ENCODE results near the gene EBF4. TPM values are rescaled to one million over a fixed set of nuclear protein-coding genes. Genes with fewer than 3 reads are reported as not detected.

Gene EBF4
- total RNA-seq, 1 experiment from 2014 or later: 2.7 TPM

- TF ChIP-seq MYBL2 (CRISPR knock-in tag; IDR thresholded peaks at IDR 0.05) (no peak), ZNF281 (CRISPR knock-in tag; IDR thresholded peaks at IDR 0.05) (no peak), FOXJ3 (CRISPR knock-in tag; IDR thresholded peaks at IDR 0.05; ENCODE audit: borderline replicate concordance) (no peak), ZNF263 (CRISPR knock-in tag; IDR thresholded peaks at IDR 0.05; ENCODE audit: low read depth) (no peak), NFATC4 (CRISPR knock-in tag; IDR thresholded peaks at IDR 0.05) (no peak), TCF7 (CRISPR knock-in tag; IDR thresholded peaks at IDR 0.05; ENCODE audit: low read depth) (no peak), HMGXB4 (CRISPR knock-in tag; IDR thresholded peaks at IDR 0.05) (no peak), ERG (CRISPR knock-in tag; IDR thresholded peaks at IDR 0.05) (no peak)
- TF ChIP-seq, protein P1, sequence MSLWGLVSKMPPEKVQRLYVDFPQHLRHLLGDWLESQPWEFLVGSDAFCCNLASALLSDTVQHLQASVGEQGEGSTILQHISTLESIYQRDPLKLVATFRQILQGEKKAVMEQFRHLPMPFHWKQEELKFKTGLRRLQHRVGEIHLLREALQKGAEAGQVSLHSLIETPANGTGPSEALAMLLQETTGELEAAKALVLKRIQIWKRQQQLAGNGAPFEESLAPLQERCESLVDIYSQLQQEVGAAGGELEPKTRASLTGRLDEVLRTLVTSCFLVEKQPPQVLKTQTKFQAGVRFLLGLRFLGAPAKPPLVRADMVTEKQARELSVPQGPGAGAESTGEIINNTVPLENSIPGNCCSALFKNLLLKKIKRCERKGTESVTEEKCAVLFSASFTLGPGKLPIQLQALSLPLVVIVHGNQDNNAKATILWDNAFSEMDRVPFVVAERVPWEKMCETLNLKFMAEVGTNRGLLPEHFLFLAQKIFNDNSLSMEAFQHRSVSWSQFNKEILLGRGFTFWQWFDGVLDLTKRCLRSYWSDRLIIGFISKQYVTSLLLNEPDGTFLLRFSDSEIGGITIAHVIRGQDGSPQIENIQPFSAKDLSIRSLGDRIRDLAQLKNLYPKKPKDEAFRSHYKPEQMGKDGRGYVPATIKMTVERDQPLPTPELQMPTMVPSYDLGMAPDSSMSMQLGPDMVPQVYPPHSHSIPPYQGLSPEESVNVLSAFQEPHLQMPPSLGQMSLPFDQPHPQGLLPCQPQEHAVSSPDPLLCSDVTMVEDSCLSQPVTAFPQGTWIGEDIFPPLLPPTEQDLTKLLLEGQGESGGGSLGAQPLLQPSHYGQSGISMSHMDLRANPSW (CRISPR knock-in tag; conservative IDR thresholded peaks at IDR 0.05; ENCODE audit: low read depth): no peak
- H3K27ac Mint-ChIP-seq: no peak overlapping the region
- H3K4me1 Mint-ChIP-seq: peaks cover 29% of the 10 kb centered on the region
- no peaks in the 10 kb centered on the region for H3K36me3 Mint-ChIP-seq
- peaks cover 95% of the 10 kb centered on the region for H3K27me3 Mint-ChIP-seq (ENCODE audit: low read depth)
- CTCF ChIA-PET: interaction anchor here (0.6 to 3.3 kb wide), 17 partner anchors 8 to 179 kb away, joined by 3 to 35 read pairs (median 4); partner anchors contain the start of gene EBF4
- H3K9me3 Mint-ChIP-seq: no peaks in the 10 kb centered on the region
- ATAC-seq (no peak), DNase-seq (ENCODE audit: low spot score) (no peak)
- POLR2A ChIA-PET: interaction anchor here (0.9 to 1.0 kb wide), 2 partner anchors 38 to 52 kb away, joined by 3 read pairs; no protein-coding TSS in a partner anchor
- H3K4me3 Mint-ChIP-seq: no peak overlapping the region
Measured at GRCh38 chr20:2700913-2701620, 8.5 kb downstream of the EBF4 start.

DNA sequence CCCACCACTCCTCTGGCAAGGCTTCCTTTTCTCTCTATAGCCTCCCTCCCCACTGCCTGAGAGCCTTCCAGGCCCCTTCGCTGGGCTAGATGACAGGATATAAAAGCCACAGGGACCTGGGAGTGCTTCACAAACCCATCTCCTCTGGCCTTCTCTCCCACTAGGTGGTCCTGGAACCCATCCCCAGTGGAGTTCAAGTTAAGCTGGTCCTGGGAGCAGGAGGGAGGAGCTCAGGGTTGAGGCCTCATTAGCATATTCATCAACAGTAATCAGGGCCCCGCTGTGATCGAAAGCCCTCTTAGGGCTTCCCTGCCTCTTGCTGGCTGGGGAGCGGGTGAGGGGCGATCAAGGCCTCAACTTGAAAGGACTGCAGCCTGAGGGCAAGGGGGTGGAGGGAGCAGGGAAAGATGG, 9.1 kb downstream of the EBF4 start:
- DNase-seq (ENCODE audit: low spot score) (peak; percentile 76), ATAC-seq (peak; percentile 87)
- Mint-ChIP-seq H3K36me3 (no peaks in the 10 kb centered on the region), H3K4me3 (peak overlapping the region; percentile 57), H3K27me3 (ENCODE audit: low read depth) (peaks cover 90% of the 10 kb centered on the region), H3K27ac (no peak overlapping the region), H3K4me1 (peaks cover 34% of the 10 kb centered on the region), H3K9me3 (no peaks in the 10 kb centered on the region)
- ChIA-PET POLR2A (interaction anchor here (0.9 kb wide), 1 partner anchor 37 kb away, joined by 3 read pairs; no protein-coding TSS in a partner anchor), CTCF (interaction anchor here (0.6 to 3.3 kb wide), 15 partner anchors 9 to 494 kb away, joined by 3 to 35 read pairs (median 4); partner anchors contain the start of gene EBF4)
- no peak for TF ChIP-seq E2F5 (CRISPR knock-in tag; IDR thresholded peaks at IDR 0.05)
- peak; percentile 62; the same call in 1 of the 2 replicates for TF ChIP-seq ZNF423 (CRISPR knock-in tag; IDR thresholded peaks at IDR 0.05)
